DMS153 (cell line): ENCODE results near the gene EPHA6.
"Not testable (repeated sequence)": the region's sequence is repeated elsewhere in the genome, so short reads cannot be mapped to it uniquely, and the experiment has no call there.

ENCODE experiments used
- DNase-seq: peaks from one replicate; lab custom pipeline; 2025; lab: John Stamatoyannopoulos, UW

EPHA6 gene

GRCh38 chr3:97187771-97188170 lies 373.4 kb downstream of the EPHA6 start:
- DNase-seq: no peak

GRCh38 chr3:97189835-97190234 lies 375.4 kb downstream of the EPHA6 start:
- no peak for DNase-seq

- no peak for DNase-seq
These were observed 382.7 kb downstream of the EPHA6 start for GRCh38 chr3:97197083-97197482.

GRCh38 chr3:97197830-97198229 lies 383.4 kb downstream of the EPHA6 start:
- DNase-seq: no peak

GRCh38 chr3:97200387-97200786 lies 386.0 kb downstream of the EPHA6 start:
- DNase-seq: no peak

GRCh38 chr3:97201814-97202213 lies 387.4 kb downstream of the EPHA6 start:
- DNase-seq: no peak

GRCh38 chr3:97228966-97229365 lies 414.6 kb downstream of the EPHA6 start:
- DNase-seq: no peak

GRCh38 chr3:97230486-97230885 lies 416.1 kb downstream of the EPHA6 start:
- DNase-seq: no peak

GRCh38 chr3:97232393-97233034 lies 418.1 kb downstream of the EPHA6 start:
- no peak for DNase-seq

GRCh38 chr3:97235179-97235578 lies 420.8 kb downstream of the EPHA6 start:
- DNase-seq: no peak

- DNase-seq: no peak
These were observed 421.4 kb downstream of the EPHA6 start for GRCh38 chr3:97235611-97236315.

- no peak for DNase-seq
These were observed 427.0 kb downstream of the EPHA6 start for GRCh38 chr3:97241417-97241816.

- DNase-seq: no peak
These were observed 431.0 kb downstream of the EPHA6 start for GRCh38 chr3:97245201-97245910.

GRCh38 chr3:97256060-97256459 lies 441.7 kb downstream of the EPHA6 start:
- no peak for DNase-seq

- no peak for DNase-seq
These were observed 443.7 kb downstream of the EPHA6 start for GRCh38 chr3:97257942-97258697.

GRCh38 chr3:97259263-97259662 lies 444.9 kb downstream of the EPHA6 start:
- DNase-seq: no peak

GRCh38 chr3:97264180-97264579 lies 449.8 kb downstream of the EPHA6 start:
- no peak for DNase-seq

GRCh38 chr3:97265237-97266005 lies 451.0 kb downstream of the EPHA6 start:
- no peak for DNase-seq

GRCh38 chr3:97269202-97269601 lies 454.8 kb downstream of the EPHA6 start:
- no peak for DNase-seq

- DNase-seq: not testable (repeated sequence)
These were observed 462.6 kb downstream of the EPHA6 start for GRCh38 chr3:97276879-97277550.

GRCh38 chr3:97277708-97278107 lies 463.3 kb downstream of the EPHA6 start:
- DNase-seq: no peak
